GM23338 (cell line): ENCODE results near the gene MUTYH. TPM values are rescaled to one million over a fixed set of nuclear protein-coding genes. Genes with fewer than 3 reads are reported as not detected.

Source experiments
- ATAC-seq: fragments of 200-7000 bp; cut with Tn5 transposase; 3 replicates; pipeline ENCODE4 v1.9.1; 2020
- DNase-seq: peaks from one replicate; pipeline ENCODE4 v3.0.0-alpha.2; 2015; ENCODE audit warnings: low spot score
- H2AFZ ChIP-seq: fragments of 200-600 bp; sonication (generic); 2 replicates; pipeline ENCODE4 v1.8.0; 2016; ENCODE audit warnings: antibody characterized with exemption, mild to moderate bottlenecking, moderate library complexity
- H3F3A ChIP-seq: fragments of 200-600 bp; sonication (generic); replicated peaks from 2 replicates; pipeline ENCODE4 v1.8.0; 2017; ENCODE audit warnings: antibody characterized with exemption, mixed run types, low read depth
- H3K27ac ChIP-seq: fragments of 200-600 bp; sonication (generic); 2 replicates; pipeline ENCODE4 v1.6.1; 2016; ENCODE audit warnings: low read depth
- H3K27me3 ChIP-seq: fragments of 200-600 bp; sonication (generic); 2 replicates; pipeline ENCODE4 v1.8.0; 2016; ENCODE audit warnings: mild to moderate bottlenecking, mixed run types, moderate library complexity; ENCODE audit not compliant: insufficient read depth
- H3K36me3 ChIP-seq: fragments of 200-600 bp; sonication (generic); 2 replicates; pipeline ENCODE4 v1.8.0; 2016; ENCODE audit warnings: mild to moderate bottlenecking; ENCODE audit not compliant: insufficient read depth
- H3K4me1 ChIP-seq: fragments of 200-600 bp; sonication (generic); 2 replicates; pipeline ENCODE4 v1.8.0; 2016; ENCODE audit warnings: mild to moderate bottlenecking, moderate library complexity; ENCODE audit not compliant: insufficient read depth
- H3K4me2 ChIP-seq: fragments of 200-600 bp; sonication (generic); 2 replicates; pipeline ENCODE4 v1.7.1; 2017; ENCODE audit warnings: mixed run types
- H3K4me3 ChIP-seq: fragments of 200-600 bp; sonication (generic); 2 replicates; pipeline ENCODE4 v1.6.1; 2016; ENCODE audit warnings: mixed run types
- H3K79me2 ChIP-seq: fragments of 200-600 bp; sonication (generic); replicated peaks from 2 replicates; pipeline ENCODE4 v1.8.0; 2017; ENCODE audit warnings: mild to moderate bottlenecking; ENCODE audit not compliant: insufficient read depth
- H3K9me2 ChIP-seq: fragments of 200-600 bp; sonication (generic); 2 replicates; pipeline ENCODE4 v1.8.0; 2017; ENCODE audit not compliant: insufficient read depth
- H4K20me1 ChIP-seq: fragments of 200-600 bp; sonication (generic); replicated peaks from 2 replicates; pipeline ENCODE4 v1.8.0; 2017; ENCODE audit warnings: mild to moderate bottlenecking; ENCODE audit not compliant: insufficient read depth
- H3K27ac Mint-ChIP-seq: 2 replicates; pipeline ENCODE4 v1.8.0; 2020; ENCODE audit warnings: inconsistent platforms, mild to moderate bottlenecking, moderate library complexity, mixed read lengths
- H3K27me3 Mint-ChIP-seq: 3 replicates; pipeline ENCODE4 v1.8.0; 2022; ENCODE audit warnings: low read depth, mild to moderate bottlenecking, moderate library complexity, mixed read lengths, inconsistent platforms; ENCODE audit not compliant: insufficient read depth, poor library complexity
- H3K36me3 Mint-ChIP-seq: 3 replicates; pipeline ENCODE4 v1.8.0; 2021; ENCODE audit warnings: low read depth, mild to moderate bottlenecking, inconsistent platforms, moderate library complexity, mixed read lengths
- H3K4me1 Mint-ChIP-seq: 3 replicates; pipeline ENCODE4 v1.8.0; 2020; ENCODE audit warnings: mild to moderate bottlenecking, inconsistent platforms, mixed read lengths
- H3K4me3 Mint-ChIP-seq: 3 replicates; pipeline ENCODE4 v1.8.0; 2021; ENCODE audit warnings: moderate library complexity, mild to moderate bottlenecking, inconsistent platforms, mixed read lengths
- H3K9me3 Mint-ChIP-seq: 3 replicates; pipeline ENCODE4 v1.8.0; 2020; ENCODE audit warnings: moderate library complexity, mild to moderate bottlenecking, inconsistent platforms, mixed read lengths
- CREB1 ChIP-seq: fragments of 250-450 bp; sonication (Bioruptor Pico); IDR thresholded peaks from 2 replicates; pipeline ENCODE4 v1.5.0; 2020; ENCODE audit warnings: low read depth, mild to moderate bottlenecking, moderate library complexity
- CTCF ChIP-seq, 2 experiments: fragments of 200-600 bp in 1 of 2; sonication (generic) in 1 of 2; conservative IDR thresholded peaks; 2 replicates each; pipeline versions ENCODE4 v1.5.1 to v1.6.1; 2016 to 2017; ENCODE audit warnings: antibody characterized with exemption in 2 of 2, low read depth in 2 of 2, mild to moderate bottlenecking in 2 of 2, moderate library complexity in 1 of 2
- EZH2 ChIP-seq: fragments of 200-600 bp; sonication (generic); IDR thresholded peaks from one replicate; pipeline ENCODE4 v1.8.0; 2017; ENCODE audit warnings: antibody characterized with exemption, mild to moderate bottlenecking, low read depth; ENCODE audit not compliant: unreplicated experiment
- EZH2phosphoT487 ChIP-seq: fragments of 200-600 bp; sonication (generic); IDR thresholded peaks from one replicate; pipeline ENCODE4 v1.8.1; 2018; ENCODE audit warnings: antibody characterized with exemption; ENCODE audit not compliant: unreplicated experiment
- JUNB ChIP-seq: IDR thresholded peaks from one replicate; pipeline ENCODE4 v1.6.1; 2016; ENCODE audit warnings: antibody characterized with exemption; ENCODE audit not compliant: unreplicated experiment
- NANOG ChIP-seq: IDR thresholded peaks from 2 replicates; pipeline ENCODE4 v1.6.1; 2016; ENCODE audit warnings: antibody characterized with exemption, borderline replicate concordance
- POLR2AphosphoS5 ChIP-seq: IDR thresholded peaks from 2 replicates; pipeline ENCODE4 v1.6.1; 2016; ENCODE audit warnings: antibody characterized with exemption, low read depth
- REST ChIP-seq: IDR thresholded peaks from one replicate; pipeline ENCODE4 v1.6.1; 2018; ENCODE audit warnings: antibody characterized with exemption; ENCODE audit not compliant: unreplicated experiment
- STAT1 ChIP-seq: IDR thresholded peaks from one replicate; pipeline ENCODE4 v1.6.1; 2016; ENCODE audit warnings: antibody characterized with exemption; ENCODE audit not compliant: unreplicated experiment
- ZNF114 ChIP-seq: fragments of 250-450 bp; sonication (Bioruptor Pico); IDR thresholded peaks from 2 replicates; pipeline ENCODE4 v1.5.0; 2020; ENCODE audit warnings: mild to moderate bottlenecking, moderate library complexity
- ZNF331 ChIP-seq: fragments of 250-450 bp; sonication (Bioruptor Pico); IDR thresholded peaks from 2 replicates; pipeline ENCODE4 v1.5.0; 2020; ENCODE audit warnings: low read depth, mild to moderate bottlenecking, moderate library complexity
- polyA plus RNA-seq: library from polyadenylated mRNA; unstranded; fragments of >200 nt; fragmentation: Nextera tagmentation; extraction: Ambion mirVana; gene quantifications from 2 replicates; pipeline ENCODE4 v1.2.1, GENCODE V29; 2016
- total RNA-seq: library from RNA; depleted of rRNA; stranded (reverse); fragments of >200 nt; shearing (Covaris generic); gene quantifications from 2 replicates; pipeline ENCODE4 v1.2.3, GENCODE V29; 2014
- TF ChIP-seq, protein P1 (sequence below): IDR thresholded peaks from 2 replicates; pipeline ENCODE4 v1.6.1; 2016; ENCODE audit warnings: antibody characterized with exemption
- TF ChIP-seq, protein P2 (sequence below): fragments of 250-450 bp; sonication (Bioruptor Pico); IDR thresholded peaks from 2 replicates; pipeline ENCODE4 v1.5.0; 2020; ENCODE audit warnings: mild to moderate bottlenecking, moderate library complexity

MUTYH gene
- total and polyA plus RNA-seq, 2 experiments from 2014 or later: 47.9 to 67.4 TPM

GRCh38 chr1:45291716-45292115 is 48.5 kb downstream of the MUTYH start:
- H3K4me3 ChIP-seq: no peak overlapping the region
- ATAC-seq: no peak
- no peaks in the 10 kb centered on the region for H4K20me1 ChIP-seq
- Mint-ChIP-seq H3K36me3 (no peaks in the 10 kb centered on the region), H3K4me3 (no peak overlapping the region), H3K4me1 (no peaks in the 10 kb centered on the region), H3K9me3 (no peaks in the 10 kb centered on the region), H3K27ac (no peak overlapping the region), H3K27me3 (no peaks in the 10 kb centered on the region)
- H3K4me2 ChIP-seq: no peak overlapping the region
- H3K79me2 ChIP-seq: no peaks in the 10 kb centered on the region
- no peak for DNase-seq
- no peaks in the 10 kb centered on the region for H3K4me1 ChIP-seq
- H3F3A ChIP-seq: no peaks in the 10 kb centered on the region
- no peak overlapping the region for H3K27ac ChIP-seq
- no peaks in the 10 kb centered on the region for H3K36me3 ChIP-seq
- no peak for TF ChIP-seq CTCF (conservative IDR thresholded peaks at IDR 0.05; ENCODE audit: low read depth in 2 of 2)
- TF ChIP-seq, protein P1, sequence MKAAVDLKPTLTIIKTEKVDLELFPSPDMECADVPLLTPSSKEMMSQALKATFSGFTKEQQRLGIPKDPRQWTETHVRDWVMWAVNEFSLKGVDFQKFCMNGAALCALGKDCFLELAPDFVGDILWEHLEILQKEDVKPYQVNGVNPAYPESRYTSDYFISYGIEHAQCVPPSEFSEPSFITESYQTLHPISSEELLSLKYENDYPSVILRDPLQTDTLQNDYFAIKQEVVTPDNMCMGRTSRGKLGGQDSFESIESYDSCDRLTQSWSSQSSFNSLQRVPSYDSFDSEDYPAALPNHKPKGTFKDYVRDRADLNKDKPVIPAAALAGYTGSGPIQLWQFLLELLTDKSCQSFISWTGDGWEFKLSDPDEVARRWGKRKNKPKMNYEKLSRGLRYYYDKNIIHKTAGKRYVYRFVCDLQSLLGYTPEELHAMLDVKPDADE: no peak
- TF ChIP-seq CREB1 (CRISPR knock-in tag): no peak
- no peak for TF ChIP-seq ZNF331 (CRISPR knock-in tag)
- TF ChIP-seq REST: no peak
- TF ChIP-seq, protein P2, sequence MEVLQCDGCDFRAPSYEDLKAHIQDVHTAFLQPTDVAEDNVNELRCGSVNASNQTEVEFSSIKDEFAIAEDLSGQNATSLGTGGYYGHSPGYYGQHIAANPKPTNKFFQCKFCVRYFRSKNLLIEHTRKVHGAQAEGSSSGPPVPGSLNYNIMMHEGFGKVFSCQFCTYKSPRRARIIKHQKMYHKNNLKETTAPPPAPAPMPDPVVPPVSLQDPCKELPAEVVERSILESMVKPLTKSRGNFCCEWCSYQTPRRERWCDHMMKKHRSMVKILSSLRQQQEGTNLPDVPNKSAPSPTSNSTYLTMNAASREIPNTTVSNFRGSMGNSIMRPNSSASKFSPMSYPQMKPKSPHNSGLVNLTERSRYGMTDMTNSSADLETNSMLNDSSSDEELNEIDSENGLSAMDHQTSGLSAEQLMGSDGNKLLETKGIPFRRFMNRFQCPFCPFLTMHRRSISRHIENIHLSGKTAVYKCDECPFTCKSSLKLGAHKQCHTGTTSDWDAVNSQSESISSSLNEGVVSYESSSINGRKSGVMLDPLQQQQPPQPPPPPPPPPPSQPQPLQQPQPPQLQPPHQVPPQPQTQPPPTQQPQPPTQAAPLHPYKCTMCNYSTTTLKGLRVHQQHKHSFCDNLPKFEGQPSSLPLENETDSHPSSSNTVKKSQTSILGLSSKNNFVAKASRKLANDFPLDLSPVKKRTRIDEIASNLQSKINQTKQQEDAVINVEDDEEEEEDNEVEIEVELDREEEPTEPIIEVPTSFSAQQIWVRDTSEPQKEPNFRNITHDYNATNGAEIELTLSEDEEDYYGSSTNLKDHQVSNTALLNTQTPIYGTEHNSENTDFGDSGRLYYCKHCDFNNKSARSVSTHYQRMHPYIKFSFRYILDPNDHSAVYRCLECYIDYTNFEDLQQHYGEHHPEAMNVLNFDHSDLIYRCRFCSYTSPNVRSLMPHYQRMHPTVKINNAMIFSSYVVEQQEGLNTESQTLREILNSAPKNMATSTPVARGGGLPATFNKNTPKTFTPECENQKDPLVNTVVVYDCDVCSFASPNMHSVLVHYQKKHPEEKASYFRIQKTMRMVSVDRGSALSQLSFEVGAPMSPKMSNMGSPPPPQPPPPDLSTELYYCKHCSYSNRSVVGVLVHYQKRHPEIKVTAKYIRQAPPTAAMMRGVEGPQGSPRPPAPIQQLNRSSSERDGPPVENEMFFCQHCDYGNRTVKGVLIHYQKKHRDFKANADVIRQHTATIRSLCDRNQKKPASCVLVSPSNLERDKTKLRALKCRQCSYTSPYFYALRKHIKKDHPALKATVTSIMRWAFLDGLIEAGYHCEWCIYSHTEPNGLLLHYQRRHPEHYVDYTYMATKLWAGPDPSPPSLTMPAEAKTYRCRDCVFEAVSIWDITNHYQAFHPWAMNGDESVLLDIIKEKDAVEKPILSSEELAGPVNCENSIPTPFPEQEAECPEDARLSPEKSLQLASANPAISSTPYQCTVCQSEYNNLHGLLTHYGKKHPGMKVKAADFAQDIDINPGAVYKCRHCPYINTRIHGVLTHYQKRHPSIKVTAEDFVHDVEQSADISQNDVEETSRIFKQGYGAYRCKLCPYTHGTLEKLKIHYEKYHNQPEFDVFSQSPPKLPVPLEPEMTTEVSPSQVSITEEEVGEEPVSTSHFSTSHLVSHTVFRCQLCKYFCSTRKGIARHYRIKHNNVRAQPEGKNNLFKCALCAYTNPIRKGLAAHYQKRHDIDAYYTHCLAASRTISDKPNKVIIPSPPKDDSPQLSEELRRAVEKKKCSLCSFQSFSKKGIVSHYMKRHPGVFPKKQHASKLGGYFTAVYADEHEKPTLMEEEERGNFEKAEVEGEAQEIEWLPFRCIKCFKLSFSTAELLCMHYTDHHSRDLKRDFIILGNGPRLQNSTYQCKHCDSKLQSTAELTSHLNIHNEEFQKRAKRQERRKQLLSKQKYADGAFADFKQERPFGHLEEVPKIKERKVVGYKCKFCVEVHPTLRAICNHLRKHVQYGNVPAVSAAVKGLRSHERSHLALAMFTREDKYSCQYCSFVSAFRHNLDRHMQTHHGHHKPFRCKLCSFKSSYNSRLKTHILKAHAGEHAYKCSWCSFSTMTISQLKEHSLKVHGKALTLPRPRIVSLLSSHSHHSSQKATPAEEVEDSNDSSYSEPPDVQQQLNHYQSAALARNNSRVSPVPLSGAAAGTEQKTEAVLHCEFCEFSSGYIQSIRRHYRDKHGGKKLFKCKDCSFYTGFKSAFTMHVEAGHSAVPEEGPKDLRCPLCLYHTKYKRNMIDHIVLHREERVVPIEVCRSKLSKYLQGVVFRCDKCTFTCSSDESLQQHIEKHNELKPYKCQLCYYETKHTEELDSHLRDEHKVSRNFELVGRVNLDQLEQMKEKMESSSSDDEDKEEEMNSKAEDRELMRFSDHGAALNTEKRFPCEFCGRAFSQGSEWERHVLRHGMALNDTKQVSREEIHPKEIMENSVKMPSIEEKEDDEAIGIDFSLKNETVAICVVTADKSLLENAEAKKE (CRISPR knock-in tag): no peak
- no peak for TF ChIP-seq EZH2phosphoT487
- TF ChIP-seq EZH2: no peak
- TF ChIP-seq JUNB: no peak
- TF ChIP-seq NANOG: no peak
- TF ChIP-seq ZNF114 (CRISPR knock-in tag): no peak
- TF ChIP-seq POLR2AphosphoS5: no peak
- no peak for TF ChIP-seq STAT1
- no peak overlapping the region for H2AFZ ChIP-seq
- H3K9me2 ChIP-seq: no peaks in the 10 kb centered on the region
- no peaks in the 10 kb centered on the region for H3K27me3 ChIP-seq
